ENCODE results near the gene EFCAB6. TPM values are rescaled to one million over a fixed set of nuclear protein-coding genes. Genes with fewer than 3 reads are reported as not detected.

Gene EFCAB6
- polyA plus RNA-seq, 2 of the 4 experiments (the other 2 are of a cell fraction): 0.46 to 1.2 TPM

DNA sequence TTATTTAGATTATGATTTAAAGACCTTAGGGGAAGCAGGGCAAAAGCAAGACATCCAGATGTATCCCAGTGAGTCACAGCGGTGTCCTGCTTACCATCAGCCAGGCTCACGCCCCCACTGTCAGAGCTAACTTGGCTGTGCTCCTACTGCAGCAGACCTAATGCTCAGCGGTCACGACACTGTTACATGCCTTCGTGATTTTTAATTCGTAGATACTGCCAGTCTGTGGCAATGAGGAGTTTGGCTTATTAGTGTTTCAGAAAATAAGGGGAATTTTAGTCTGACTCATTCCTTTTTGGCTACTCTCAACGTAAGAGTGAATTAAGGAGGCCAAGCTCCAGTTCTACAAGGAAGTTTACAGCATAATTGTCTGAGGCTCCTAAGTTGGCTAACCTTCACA, 22.7 kb downstream of the EFCAB6 start:
- 0% methylated on average over 7 of the region's 7 CpGs for WGBS (ENCODE audit: missing lambda C conversion rate)
- CTCF ChIA-PET: no interaction called here
- H3K9me3 ChIP-seq: no peaks in the 10 kb centered on the region
- POLR2A ChIA-PET: no interaction called here
- no peak for TF ChIP-seq RFX5 (IDR thresholded peaks at IDR 0.05)
- no peak for TF ChIP-seq FOSL2 (IDR thresholded peaks at IDR 0.05)
- TF ChIP-seq FOSL2 (CRISPR knock-in tag; IDR thresholded peaks at IDR 0.05): peak; percentile 37; the same call in 1 of the 2 replicates
- TF ChIP-seq, protein P1, sequence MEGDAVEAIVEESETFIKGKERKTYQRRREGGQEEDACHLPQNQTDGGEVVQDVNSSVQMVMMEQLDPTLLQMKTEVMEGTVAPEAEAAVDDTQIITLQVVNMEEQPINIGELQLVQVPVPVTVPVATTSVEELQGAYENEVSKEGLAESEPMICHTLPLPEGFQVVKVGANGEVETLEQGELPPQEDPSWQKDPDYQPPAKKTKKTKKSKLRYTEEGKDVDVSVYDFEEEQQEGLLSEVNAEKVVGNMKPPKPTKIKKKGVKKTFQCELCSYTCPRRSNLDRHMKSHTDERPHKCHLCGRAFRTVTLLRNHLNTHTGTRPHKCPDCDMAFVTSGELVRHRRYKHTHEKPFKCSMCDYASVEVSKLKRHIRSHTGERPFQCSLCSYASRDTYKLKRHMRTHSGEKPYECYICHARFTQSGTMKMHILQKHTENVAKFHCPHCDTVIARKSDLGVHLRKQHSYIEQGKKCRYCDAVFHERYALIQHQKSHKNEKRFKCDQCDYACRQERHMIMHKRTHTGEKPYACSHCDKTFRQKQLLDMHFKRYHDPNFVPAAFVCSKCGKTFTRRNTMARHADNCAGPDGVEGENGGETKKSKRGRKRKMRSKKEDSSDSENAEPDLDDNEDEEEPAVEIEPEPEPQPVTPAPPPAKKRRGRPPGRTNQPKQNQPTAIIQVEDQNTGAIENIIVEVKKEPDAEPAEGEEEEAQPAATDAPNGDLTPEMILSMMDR (IDR thresholded peaks at IDR 0.05): no peak
- H3K4me1 ChIP-seq: peaks cover 12% of the 10 kb centered on the region; the same call in 1 of the 3 replicates
- H3K27ac ChIP-seq: peak overlapping the region in 1 of 2 experiments; percentile 52; a peak in 1 of 6 replicates
- ATAC-seq: peak; percentile 83 to 85
- H3K4me2 ChIP-seq: peak overlapping the region; percentile 66
- no peak overlapping the region for H3K4me3 ChIP-seq
- DNase-seq (ENCODE audit: low read depth in 1 of 2, low spot score in 1 of 2): peak; percentile 33 to 63
- no peak for FAIRE-seq

DNA sequence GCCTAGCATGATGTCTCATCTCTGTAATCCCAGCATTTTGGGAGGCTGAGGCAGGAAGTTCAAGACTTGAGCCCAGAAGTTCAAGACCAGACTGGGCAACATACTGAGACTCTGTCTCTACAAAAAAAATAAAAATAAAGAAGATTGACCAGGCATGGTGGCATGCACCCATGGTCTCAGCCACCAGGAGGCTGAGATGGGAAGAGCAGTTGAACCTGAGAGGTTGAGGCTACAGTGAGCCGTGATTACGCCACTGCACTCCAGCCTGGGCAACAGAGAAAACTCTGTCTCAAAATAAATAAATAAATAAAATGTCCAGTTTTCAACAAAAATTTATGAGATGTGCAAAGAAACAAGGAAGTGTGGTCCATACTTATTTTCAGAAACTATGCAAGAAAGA, 28.3 kb downstream of the EFCAB6 start:
- ChIA-PET CTCF (no interaction called here), POLR2A (no interaction called here)
- Histone ChIP-seq H3K4me2 (no peak overlapping the region), H3K4me3 (no peak overlapping the region), H3K4me1 (peaks cover 1% of the 10 kb centered on the region; the same call in 1 of the 3 replicates), H3K9me3 (no peaks in the 10 kb centered on the region), H3K27ac (no peak overlapping the region)
- WGBS (ENCODE audit: missing lambda C conversion rate): 92% methylated on average over 2 of the region's 2 CpGs
- ATAC-seq (no peak), DNase-seq (ENCODE audit: low read depth in 1 of 2, low spot score in 1 of 2) (peak in 1 of 2 experiments; percentile 5), FAIRE-seq (no peak)
- TF ChIP-seq, protein P2, sequence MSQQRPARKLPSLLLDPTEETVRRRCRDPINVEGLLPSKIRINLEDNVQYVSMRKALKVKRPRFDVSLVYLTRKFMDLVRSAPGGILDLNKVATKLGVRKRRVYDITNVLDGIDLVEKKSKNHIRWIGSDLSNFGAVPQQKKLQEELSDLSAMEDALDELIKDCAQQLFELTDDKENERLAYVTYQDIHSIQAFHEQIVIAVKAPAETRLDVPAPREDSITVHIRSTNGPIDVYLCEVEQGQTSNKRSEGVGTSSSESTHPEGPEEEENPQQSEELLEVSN (IDR thresholded peaks at IDR 0.05; ENCODE audit: borderline replicate concordance, low read depth): no peak
- TF ChIP-seq KDM1A (IDR thresholded peaks at IDR 0.05; ENCODE audit: low read depth): no peak
- no peak for TF ChIP-seq FOXS1 (CRISPR knock-in tag; IDR thresholded peaks at IDR 0.05)
- TF ChIP-seq RFX5 (IDR thresholded peaks at IDR 0.05): no peak
- no peak for TF ChIP-seq RARB (CRISPR knock-in tag; IDR thresholded peaks at IDR 0.05)
- TF ChIP-seq, protein P3, sequence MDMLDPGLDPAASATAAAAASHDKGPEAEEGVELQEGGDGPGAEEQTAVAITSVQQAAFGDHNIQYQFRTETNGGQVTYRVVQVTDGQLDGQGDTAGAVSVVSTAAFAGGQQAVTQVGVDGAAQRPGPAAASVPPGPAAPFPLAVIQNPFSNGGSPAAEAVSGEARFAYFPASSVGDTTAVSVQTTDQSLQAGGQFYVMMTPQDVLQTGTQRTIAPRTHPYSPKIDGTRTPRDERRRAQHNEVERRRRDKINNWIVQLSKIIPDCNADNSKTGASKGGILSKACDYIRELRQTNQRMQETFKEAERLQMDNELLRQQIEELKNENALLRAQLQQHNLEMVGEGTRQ (IDR thresholded peaks at IDR 0.05): no peak
- TF ChIP-seq ZSCAN20 (CRISPR knock-in tag; IDR thresholded peaks at IDR 0.05): no peak

DNA sequence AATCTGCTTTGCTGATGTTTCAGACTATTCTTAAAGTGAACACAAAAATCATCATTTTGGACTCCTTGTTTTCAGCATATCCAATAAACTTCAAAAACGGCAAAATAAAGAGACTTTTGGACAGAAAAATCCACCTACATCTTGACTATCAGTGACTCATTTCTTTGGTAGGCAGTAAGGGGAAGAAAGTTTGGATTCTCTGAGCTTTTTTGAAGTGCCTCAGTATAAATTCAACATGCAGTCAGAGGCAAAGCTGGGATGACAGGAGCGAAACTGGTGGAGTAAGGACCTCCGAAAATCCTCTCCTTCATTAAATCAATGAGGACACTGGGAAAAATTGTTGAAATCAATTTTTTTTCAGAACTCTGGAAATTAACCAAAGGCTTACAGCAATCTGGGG, 29.7 kb downstream of the EFCAB6 start:
- no peak for TF ChIP-seq JUN (IDR thresholded peaks at IDR 0.05)
- TF ChIP-seq, protein P4, sequence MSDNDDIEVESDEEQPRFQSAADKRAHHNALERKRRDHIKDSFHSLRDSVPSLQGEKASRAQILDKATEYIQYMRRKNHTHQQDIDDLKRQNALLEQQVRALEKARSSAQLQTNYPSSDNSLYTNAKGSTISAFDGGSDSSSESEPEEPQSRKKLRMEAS (IDR thresholded peaks at IDR 0.05): no peak
- TF ChIP-seq, protein P5, sequence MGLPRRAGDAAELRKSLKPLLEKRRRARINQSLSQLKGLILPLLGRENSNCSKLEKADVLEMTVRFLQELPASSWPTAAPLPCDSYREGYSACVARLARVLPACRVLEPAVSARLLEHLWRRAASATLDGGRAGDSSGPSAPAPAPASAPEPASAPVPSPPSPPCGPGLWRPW (IDR thresholded peaks at IDR 0.05): no peak
- TF ChIP-seq, protein P2 (IDR thresholded peaks at IDR 0.05; ENCODE audit: borderline replicate concordance, low read depth): no peak
- TF ChIP-seq CBX8 (IDR thresholded peaks at IDR 0.05): no peak
- TF ChIP-seq FOXS1 (CRISPR knock-in tag; IDR thresholded peaks at IDR 0.05): no peak
- TF ChIP-seq SREBF2 (IDR thresholded peaks at IDR 0.05): no peak
- no peak for TF ChIP-seq MAZ (IDR thresholded peaks at IDR 0.05; ENCODE audit: borderline replicate concordance, low read depth, low read length)
- TF ChIP-seq FOSB (CRISPR knock-in tag; IDR thresholded peaks at IDR 0.05): no peak
- no peak for TF ChIP-seq RAD21 (conservative IDR thresholded peaks at IDR 0.05 in 1 of 2, IDR thresholded peaks at IDR 0.05 in 1 of 2)
- WGBS (ENCODE audit: missing lambda C conversion rate): 56% methylated on average over 3 of the region's 3 CpGs
- POLR2A ChIA-PET: no interaction called here
- no peaks in the 10 kb centered on the region for H3K9me3 ChIP-seq
- DNase-seq (ENCODE audit: low read depth in 1 of 2, low spot score in 1 of 2): no peak
- FAIRE-seq: no peak
- CTCF ChIA-PET: no interaction called here
- H3K4me2 ChIP-seq: no peak overlapping the region
- no peaks in the 10 kb centered on the region for H3K4me1 ChIP-seq
- H3K27ac ChIP-seq: no peak overlapping the region
- no peak overlapping the region for H3K4me3 ChIP-seq
- ATAC-seq: no peak
